A673 (cell line): ENCODE data around the gene EXOC5. TPM values are rescaled to one million over a fixed set of nuclear protein-coding genes. Genes with fewer than 3 reads are reported as not detected.

ENCODE experiments used
- BruUV-seq: library from RNA; stranded (reverse); fragments of 400-500 nt; replicated peaks from 2 replicates; lab custom pipeline; 2021; lab: Mats Ljungman, UMichigan
- CTCF ChIA-PET: fragments of 300-600 bp; sonication (Branson Sonifier 250); formaldehyde crosslinking; loops from one replicate; lab custom pipeline; 2022; ENCODE audit warnings: antibody characterized with exemption; lab: Charles Lee
- POLR2A ChIA-PET: fragments of 300-600 bp; sonication (Branson Sonifier 250); formaldehyde crosslinking; loops from one replicate; lab custom pipeline; 2022; ENCODE audit warnings: antibody characterized with exemption; ENCODE audit not compliant: low non-redundant PET; lab: Charles Lee
- DNase-seq: peaks from one replicate; pipeline ENCODE4 v3.0.0-alpha.2; 2015; ENCODE audit warnings: low spot score
- H3K27ac ChIP-seq: fragments of 200-600 bp; sonication (generic); 2 replicates; pipeline ENCODE4 v1.5.1; 2016; ENCODE audit warnings: mixed run types, low read depth, mild to moderate bottlenecking, mixed read lengths, antibody characterized with exemption, low read length; ENCODE audit not compliant: poor library complexity, severe bottlenecking
- H3K27me3 ChIP-seq: fragments of 200-600 bp; sonication (generic); replicated peaks from 2 replicates; pipeline ENCODE4 v1.6.1; 2017; ENCODE audit warnings: mixed run types, low read depth, mild to moderate bottlenecking, mixed read lengths, antibody characterized with exemption, low read length; ENCODE audit not compliant: insufficient read depth, poor library complexity
- H3K36me3 ChIP-seq: fragments of 200-600 bp; sonication (generic); 2 replicates; pipeline ENCODE4 v1.6.1; 2016; ENCODE audit warnings: mixed run types, mild to moderate bottlenecking, mixed read lengths, antibody characterized with exemption, low read length; ENCODE audit not compliant: insufficient read depth, poor library complexity, severe bottlenecking
- H3K4me1 ChIP-seq: fragments of 200-600 bp; sonication (generic); 2 replicates; pipeline ENCODE4 v1.6.1; 2017; ENCODE audit warnings: mixed run types, mild to moderate bottlenecking, mixed read lengths, antibody characterized with exemption, low read length; ENCODE audit not compliant: insufficient read depth, poor library complexity, severe bottlenecking
- H3K4me3 ChIP-seq: fragments of 200-600 bp; sonication (generic); 2 replicates; pipeline ENCODE4 v1.5.1; 2016; ENCODE audit warnings: low read depth, mixed run types, mild to moderate bottlenecking, mixed read lengths, low read length; ENCODE audit not compliant: poor library complexity, severe bottlenecking
- H3K9me3 ChIP-seq: fragments of 200-600 bp; sonication (generic); 2 replicates; pipeline ENCODE4 v1.6.1; 2016; ENCODE audit warnings: mixed run types, low read depth, mild to moderate bottlenecking, mixed read lengths, antibody characterized with exemption, low read length; ENCODE audit not compliant: poor library complexity, severe bottlenecking
- CTCF ChIP-seq: fragments of 300-800, 200-600 bp; sonication (generic); conservative IDR thresholded peaks from 2 replicates; pipeline ENCODE4 v1.5.1; 2017; ENCODE audit warnings: low read depth, mild to moderate bottlenecking, antibody characterized with exemption, low read length, moderate library complexity, mixed read lengths
- EZH2 ChIP-seq: fragments of 200-600 bp; sonication (generic); IDR thresholded peaks from 2 replicates; pipeline ENCODE4 v1.6.1; 2017; ENCODE audit warnings: borderline replicate concordance, low read depth, mild to moderate bottlenecking, mixed read lengths, antibody characterized with exemption, low read length; ENCODE audit not compliant: poor library complexity, severe bottlenecking
- intact Hi-C: fragments of 100-400 bp; cut with micrococcal nuclease; formaldehyde crosslinking; loops from one replicate; pipeline ENCODE4 v1.10.0; 2022; ENCODE audit not compliant: unreplicated experiment
- total RNA-seq: library from RNA; stranded (reverse); gene quantifications from 2 replicates; pipeline ENCODE4 v1.2.3, GENCODE V29; 2021

EXOC5 gene
- total RNA-seq, 1 experiment from 2014 or later: 132 TPM

- POLR2A ChIA-PET: no interaction called here
- no peak for DNase-seq
- Histone ChIP-seq H3K4me1 (peaks cover 4% of the 10 kb centered on the region), H3K27me3 (no peaks in the 10 kb centered on the region), H3K27ac (no peak overlapping the region), H3K4me3 (no peak overlapping the region), H3K9me3 (no peaks in the 10 kb centered on the region), H3K36me3 (peaks cover 31% of the 10 kb centered on the region)
- CTCF ChIA-PET: no interaction called here
- TF ChIP-seq CTCF (no peak), EZH2 (no peak)
- intact Hi-C loops: no loop called here
- no TSS peak for BruUV-seq
Measured at GRCh38 chr14:57273236-57273635, 4.5 kb upstream of the EXOC5 start.

GRCh38 chr14:57266065-57266464 lies 2.6 kb downstream of the EXOC5 start:
- Histone ChIP-seq H3K27me3 (no peaks in the 10 kb centered on the region), H3K4me3 (no peak overlapping the region), H3K36me3 (no peaks in the 10 kb centered on the region), H3K9me3 (no peaks in the 10 kb centered on the region), H3K4me1 (peaks cover 20% of the 10 kb centered on the region), H3K27ac (no peak overlapping the region)
- CTCF ChIA-PET: interaction anchor here (0.6 kb wide), 1 partner anchor 11 kb away, joined by 3 read pairs; no protein-coding TSS in a partner anchor
- no peak for DNase-seq
- POLR2A ChIA-PET: no interaction called here
- TF ChIP-seq EZH2: no peak
- intact Hi-C loops: no loop called here
- BruUV-seq: no TSS peak

GRCh38 chr14:57262117-57262516 lies 6.6 kb downstream of the EXOC5 start:
- Histone ChIP-seq H3K27ac (no peak overlapping the region), H3K36me3 (no peaks in the 10 kb centered on the region), H3K4me3 (no peak overlapping the region), H3K9me3 (no peaks in the 10 kb centered on the region), H3K27me3 (no peaks in the 10 kb centered on the region), H3K4me1 (peaks cover 24% of the 10 kb centered on the region)
- no peak for DNase-seq
- POLR2A ChIA-PET: no interaction called here
- no peak for TF ChIP-seq EZH2
- no TSS peak for BruUV-seq
- intact Hi-C loops: no loop called here
- CTCF ChIA-PET: no interaction called here

GRCh38 chr14:57261604-57262003 lies 7.1 kb downstream of the EXOC5 start:
- DNase-seq: no peak
- Histone ChIP-seq H3K27me3 (no peaks in the 10 kb centered on the region), H3K36me3 (no peaks in the 10 kb centered on the region), H3K4me3 (no peak overlapping the region), H3K27ac (no peak overlapping the region), H3K9me3 (no peaks in the 10 kb centered on the region), H3K4me1 (peaks cover 24% of the 10 kb centered on the region)
- BruUV-seq: no TSS peak
- intact Hi-C loops: no loop called here
- ChIA-PET CTCF (no interaction called here), POLR2A (no interaction called here)
- no peak for TF ChIP-seq CTCF
- TF ChIP-seq EZH2: no peak
